HCT116 (cell line): Measurements from ENCODE around the gene AGK. TPM values are rescaled to one million over a fixed set of nuclear protein-coding genes. Genes with fewer than 3 reads are reported as not detected.

Source experiments
- ATAC-seq: fragments of 200-7000 bp; cut with Tn5 transposase; 2 replicates; pipeline ENCODE4 v1.9.1; 2020; ENCODE audit warnings: mild to moderate bottlenecking, moderate library complexity
- BruUV-seq: library from RNA; stranded (reverse); fragments of 400-500 nt; replicated peaks from 2 replicates; lab custom pipeline; 2021; lab: Mats Ljungman, UMichigan
- CTCF ChIA-PET: fragments of 300-600 bp; sonication (Branson Sonifier 250); formaldehyde crosslinking; loops from one replicate; lab custom pipeline; 2021; ENCODE audit warnings: antibody characterized with exemption; lab: Charles Lee
- POLR2A ChIA-PET: fragments of 300-600, 350-600 bp; sonication (Branson Sonifier 250); formaldehyde crosslinking; loops from one replicate; lab custom pipeline; 2021; ENCODE audit warnings: antibody characterized with exemption; lab: Charles Lee
- RAD21 ChIA-PET, 2 experiments: fragments of 300-600 bp; sonication (Branson Sonifier 250); formaldehyde crosslinking; loops; one replicate each; lab custom pipeline; 2023; ENCODE audit warnings: low total read pairs in 2 of 2; ENCODE audit not compliant: uncharacterized antibody in 2 of 2, unreplicated experiment in 2 of 2, low non-redundant PET in 1 of 2; lab: Charles Lee
- DNase-seq: peaks from one replicate; pipeline ENCODE4 v3.0.0-alpha.2; 2010; ENCODE audit warnings: low read depth, low spot score
- H2AFZ ChIP-seq: fragments of 200-600 bp; shearing (Covaris generic), sonication (generic); 2 replicates; pipeline ENCODE4 v1.6.1; 2017; ENCODE audit warnings: low read depth, mixed run types, mixed read lengths, antibody characterized with exemption, low read length; ENCODE audit not compliant: poor library complexity, severe bottlenecking
- H3K27ac ChIP-seq: 2 replicates; pipeline ENCODE4 v1.5.1; 2012; ENCODE audit warnings: low read depth, low read length
- H3K27me3 ChIP-seq: fragments of 200-600 bp; sonication (generic); 2 replicates; pipeline ENCODE4 v1.6.1; 2016; ENCODE audit warnings: mixed run types, low read length, mixed read lengths; ENCODE audit not compliant: insufficient read depth
- H3K36me3 ChIP-seq, 2 experiments: fragments of 200-500 bp in 1 of 2; fragments of 200-600 bp in 1 of 2; sonication (Bioruptor generic) in 1 of 2; sonication (generic) in 1 of 2; 2 replicates each; pipeline versions ENCODE4 v1.5.1 to v1.6.1; 2014 to 2016; ENCODE audit warnings: low read length in 2 of 2, inconsistent platforms in 1 of 2, mixed read lengths in 1 of 2, mixed run types in 1 of 2; ENCODE audit not compliant: insufficient read depth in 2 of 2, control insufficient read depth in 1 of 2
- H3K4me1 ChIP-seq, 2 experiments: fragments of 200-600 bp in 1 of 2; sonication (generic) in 1 of 2; 2 replicates each; pipeline versions ENCODE4 v1.5.1 to v1.6.1; 2012 to 2017; ENCODE audit warnings: low read length in 2 of 2, inconsistent platforms in 1 of 2, mild to moderate bottlenecking in 1 of 2, mixed read lengths in 1 of 2, mixed run types in 1 of 2, moderate library complexity in 1 of 2; ENCODE audit not compliant: insufficient read depth in 2 of 2, control insufficient read depth in 1 of 2
- H3K4me2 ChIP-seq: fragments of 200-600 bp; sonication (generic); 2 replicates; pipeline ENCODE4 v1.6.1; 2017; ENCODE audit warnings: mixed run types, low read length, mixed read lengths
- H3K4me3 ChIP-seq, 2 experiments: fragments of 200-600 bp in 1 of 2; sonication (generic) in 1 of 2; replicated peaks in 1 of 2; 2 replicates each; pipeline ENCODE4 v1.5.1; 2011 to 2016; ENCODE audit warnings: low read length in 2 of 2, control low read depth in 1 of 2, low read depth in 1 of 2, mild to moderate bottlenecking in 1 of 2, mixed read lengths in 1 of 2, mixed run types in 1 of 2
- H3K79me2 ChIP-seq: fragments of 200-600 bp; sonication (generic); 2 replicates; pipeline ENCODE4 v1.6.1; 2017; ENCODE audit warnings: mild to moderate bottlenecking, mixed run types, low read length, moderate library complexity, mixed read lengths; ENCODE audit not compliant: insufficient read depth
- H3K9ac ChIP-seq: fragments of 200-600 bp; sonication (generic); 2 replicates; pipeline ENCODE4 v1.6.1; 2016; ENCODE audit warnings: low read length, mixed read lengths
- H3K9me2 ChIP-seq: fragments of 200-600 bp; sonication (generic), shearing (Covaris generic); 2 replicates; pipeline ENCODE4 v1.6.1; 2017; ENCODE audit warnings: mixed run types, mild to moderate bottlenecking, moderate library complexity; ENCODE audit not compliant: insufficient read depth
- H3K9me3 ChIP-seq, 2 experiments: fragments of 200-500 bp in 1 of 2; fragments of 200-600 bp in 1 of 2; sonication (Bioruptor generic) in 1 of 2; sonication (generic) in 1 of 2; 2 replicates each; pipeline ENCODE4 v1.6.1; 2014 to 2017; ENCODE audit warnings: low read length in 2 of 2, mixed read lengths in 2 of 2, inconsistent platforms in 1 of 2, low read depth in 1 of 2, mild to moderate bottlenecking in 1 of 2, mixed run types in 1 of 2, moderate library complexity in 1 of 2; ENCODE audit not compliant: control insufficient read depth in 1 of 2, insufficient read depth in 1 of 2
- H4K20me1 ChIP-seq: fragments of 200-600 bp; sonication (generic), shearing (Covaris generic); 2 replicates; pipeline ENCODE4 v1.6.1; 2017; ENCODE audit warnings: mixed run types, mild to moderate bottlenecking, moderate library complexity; ENCODE audit not compliant: insufficient read depth
- CBX3 ChIP-seq: IDR thresholded peaks from 2 replicates; pipeline ENCODE4 v1.6.1; 2012; ENCODE audit warnings: low read depth
- CEBPB ChIP-seq: IDR thresholded peaks from 2 replicates; pipeline ENCODE4 v1.6.1; 2012; ENCODE audit warnings: low read depth
- CTCF ChIP-seq, 3 experiments: fragments of 200-600 bp in 1 of 3; sonication (generic) in 1 of 3; IDR thresholded peaks in 2 of 3; conservative IDR thresholded peaks in 1 of 3; 2 replicates each; pipeline ENCODE4 v1.5.1; 2012 to 2017; ENCODE audit warnings: low read depth in 2 of 3, low read length in 2 of 3, antibody characterized with exemption in 1 of 3, borderline replicate concordance in 1 of 3, control low read depth in 1 of 3, mild to moderate bottlenecking in 1 of 3, mixed read lengths in 1 of 3, mixed run types in 1 of 3, moderate library complexity in 1 of 3; ENCODE audit not compliant: insufficient read depth in 1 of 3
- EGR1 ChIP-seq: IDR thresholded peaks from 2 replicates; pipeline ENCODE4 v1.6.1; 2012; ENCODE audit warnings: low read depth
- ELF1 ChIP-seq: IDR thresholded peaks from 2 replicates; pipeline ENCODE4 v1.6.1; 2012; ENCODE audit warnings: low read depth, borderline replicate concordance
- EZH2 ChIP-seq: fragments of 200-600 bp; sonication (generic); IDR thresholded peaks from 2 replicates; pipeline ENCODE4 v1.6.1; 2017; ENCODE audit warnings: antibody characterized with exemption, mixed run types
- EZH2phosphoT487 ChIP-seq: fragments of 200-600 bp; IDR thresholded peaks from 2 replicates; pipeline ENCODE4 v1.6.1; 2018; ENCODE audit warnings: antibody characterized with exemption, borderline replicate concordance
- FOSL1 ChIP-seq: IDR thresholded peaks from 2 replicates; pipeline ENCODE4 v1.6.1; 2012; ENCODE audit warnings: low read depth
- JUND ChIP-seq: IDR thresholded peaks from 2 replicates; pipeline ENCODE4 v1.6.1; 2012
- POLR2A ChIP-seq: IDR thresholded peaks from 2 replicates; pipeline ENCODE4 v1.7.0; 2011; ENCODE audit warnings: borderline replicate concordance; ENCODE audit not compliant: insufficient read depth, insufficient read length; ENCODE audit errors: extremely low read depth
- RAD21 ChIP-seq: IDR thresholded peaks from 2 replicates; pipeline ENCODE4 v1.6.1; 2012; ENCODE audit warnings: low read depth, mild to moderate bottlenecking
- REST ChIP-seq: IDR thresholded peaks from 2 replicates; pipeline ENCODE4 v1.6.1; 2012; ENCODE audit warnings: low read depth
- SIN3A ChIP-seq: IDR thresholded peaks from 2 replicates; pipeline ENCODE4 v1.6.1; 2012; ENCODE audit warnings: low read depth
- SP1 ChIP-seq: IDR thresholded peaks from 2 replicates; pipeline ENCODE4 v1.6.1; 2012; ENCODE audit warnings: low read depth
- TCF7L2 ChIP-seq: IDR thresholded peaks from 2 replicates; pipeline ENCODE4 v1.7.0; 2011; ENCODE audit warnings: borderline replicate concordance, inconsistent platforms; ENCODE audit not compliant: insufficient read depth, insufficient read length; ENCODE audit errors: extremely low read depth
- YY1 ChIP-seq: IDR thresholded peaks from 2 replicates; pipeline ENCODE4 v1.6.1; 2011; ENCODE audit warnings: low read length, low read depth, moderate library complexity, mild to moderate bottlenecking; ENCODE audit not compliant: insufficient replicate concordance; ENCODE audit errors: extremely low read depth
- ZFX ChIP-seq: fragments of 450-650 bp; IDR thresholded peaks from 2 replicates; pipeline ENCODE4 v1.6.1; 2017
- intact Hi-C: fragments of 100-400 bp; cut with micrococcal nuclease; formaldehyde crosslinking; loops from 2 replicates; pipeline ENCODE4 v1.10.0; 2022
- total RNA-seq: library from RNA; stranded (reverse); gene quantifications from one replicate; pipeline ENCODE4 v1.2.1, GENCODE V29; 2021; ENCODE audit not compliant: unreplicated experiment
- TF ChIP-seq, protein P1 (sequence below): IDR thresholded peaks from 2 replicates; pipeline ENCODE4 v1.6.1; 2012
- TF ChIP-seq, protein P2 (sequence below): IDR thresholded peaks from 2 replicates; pipeline ENCODE4 v1.6.1; 2012

Gene AGK
- total RNA-seq, 1 experiment from 2014 or later, result 36.3 TPM

DNA sequence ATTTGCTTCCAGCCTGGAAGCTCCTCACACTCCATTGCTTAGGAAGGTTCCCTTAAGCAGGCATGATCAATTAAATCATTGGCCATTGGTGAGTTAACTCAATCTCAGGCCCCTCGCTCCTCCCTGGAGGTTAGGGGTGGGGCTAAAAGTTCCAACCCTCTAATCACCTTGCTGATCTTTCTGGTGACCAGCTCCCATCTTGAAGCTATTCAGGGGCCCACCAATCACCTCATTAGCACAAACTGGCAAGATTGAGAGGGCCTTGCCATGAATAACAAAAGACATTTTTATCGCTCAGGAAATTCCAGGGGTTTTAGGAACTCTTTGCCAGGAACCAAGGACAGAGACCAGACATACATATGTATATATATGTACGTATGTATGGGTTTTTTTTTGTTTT is 58.4 kb downstream of the AGK start:
- POLR2A ChIA-PET, result no interaction called here
- TF ChIP-seq JUND (no peak), SP1 (no peak), FOSL1 (no peak), RAD21 (no peak), POLR2A (no peak), ELF1 (no peak), ZFX (no peak), CEBPB (no peak), CTCF (IDR thresholded peaks at IDR 0.05 in 2 of 3, conservative IDR thresholded peaks at IDR 0.05 in 1 of 3; ENCODE audit: borderline replicate concordance in 1 of 3, insufficient read depth in 1 of 3, low read depth in 2 of 3, low read length in 2 of 3) (no peak), CBX3 (no peak), REST (no peak), TCF7L2 (no peak), EGR1 (no peak), EZH2 (no peak), YY1 (no peak), SIN3A (no peak), EZH2phosphoT487 (no peak)
- TF ChIP-seq, protein P1, sequence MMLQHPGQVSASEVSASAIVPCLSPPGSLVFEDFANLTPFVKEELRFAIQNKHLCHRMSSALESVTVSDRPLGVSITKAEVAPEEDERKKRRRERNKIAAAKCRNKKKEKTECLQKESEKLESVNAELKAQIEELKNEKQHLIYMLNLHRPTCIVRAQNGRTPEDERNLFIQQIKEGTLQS, result no peak
- TF ChIP-seq, protein P2, sequence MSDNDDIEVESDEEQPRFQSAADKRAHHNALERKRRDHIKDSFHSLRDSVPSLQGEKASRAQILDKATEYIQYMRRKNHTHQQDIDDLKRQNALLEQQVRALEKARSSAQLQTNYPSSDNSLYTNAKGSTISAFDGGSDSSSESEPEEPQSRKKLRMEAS, result no peak
- CTCF ChIA-PET, result no interaction called here
- intact Hi-C loops, result no loop called here
- H3K4me3 ChIP-seq, result no peak overlapping the region
- no peaks in the 10 kb centered on the region for H3K4me1 ChIP-seq
- no TSS peak for BruUV-seq
- no peaks in the 10 kb centered on the region for H3K9me2 ChIP-seq
- no peak overlapping the region for H3K9ac ChIP-seq
- RAD21 ChIA-PET, result no interaction called here
- no peaks in the 10 kb centered on the region for H3K9me3 ChIP-seq
- no peaks in the 10 kb centered on the region for H3K27me3 ChIP-seq
- H3K36me3 ChIP-seq, result peaks cover 8 to 11% of the 10 kb centered on the region in 2 experiments; a peak in 3 of 4 replicates
- H3K27ac ChIP-seq, result no peak overlapping the region
- H4K20me1 ChIP-seq, result no peaks in the 10 kb centered on the region
- DNase-seq (no peak), ATAC-seq (no peak)
- H2AFZ ChIP-seq, result no peak overlapping the region
- H3K4me2 ChIP-seq, result no peak overlapping the region
- no peaks in the 10 kb centered on the region for H3K79me2 ChIP-seq
